NCI-H128 (cell line): ENCODE measurements around the gene RAPGEF4.

Experiments
- DNase-seq: peaks from one replicate; lab custom pipeline; 2025; ENCODE audit not compliant: unreplicated experiment; lab: John Stamatoyannopoulos, UW

The RAPGEF4 gene

GRCh38 chr2:172894689-172895387 lies 159.2 kb downstream of the RAPGEF4 start:
- DNase-seq: no peak

- no peak for DNase-seq
These were observed 161.0 kb downstream of the RAPGEF4 start for GRCh38 chr2:172896661-172897081.

DNA sequence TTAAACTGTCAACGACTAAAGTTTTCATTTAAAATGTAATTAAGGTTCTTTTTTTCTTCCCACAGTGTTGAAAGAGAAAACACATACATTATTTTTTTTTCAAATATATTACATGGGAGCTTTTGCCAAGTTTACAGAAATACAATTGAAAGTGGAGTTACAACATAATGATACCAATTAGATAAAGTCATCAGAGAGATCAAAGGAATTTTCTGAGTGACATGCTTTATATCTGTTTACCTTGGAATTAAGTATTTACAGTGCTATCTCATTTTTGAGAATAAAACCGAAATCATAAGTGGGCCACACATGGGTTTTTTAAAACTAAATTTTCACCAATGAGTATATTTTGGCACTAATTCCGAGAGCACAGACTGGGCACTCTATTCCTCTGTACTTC lies 165.2 kb downstream of the RAPGEF4 start:
- no peak for DNase-seq

GRCh38 chr2:172901913-172902312 lies 166.3 kb downstream of the RAPGEF4 start:
- DNase-seq: no peak

DNA sequence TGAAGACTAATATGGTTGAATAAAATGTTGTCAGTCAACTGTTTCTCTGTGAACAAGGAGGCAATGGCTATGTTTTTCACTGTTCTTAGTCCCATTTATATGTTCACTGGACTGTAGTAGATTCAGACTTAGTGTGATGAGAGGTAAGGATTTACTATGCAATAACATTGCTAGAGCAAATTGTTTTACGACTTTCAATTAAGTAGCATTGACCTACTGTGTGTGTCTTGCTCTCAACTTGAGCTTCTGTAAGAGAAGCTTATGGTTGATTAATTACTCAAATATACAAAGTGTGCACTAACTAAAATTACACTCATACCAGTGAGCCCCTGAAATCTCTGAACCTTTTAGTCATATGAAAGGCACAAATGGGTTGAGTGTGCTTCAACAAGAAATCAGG lies 168.6 kb downstream of the RAPGEF4 start:
- DNase-seq: no peak

DNA sequence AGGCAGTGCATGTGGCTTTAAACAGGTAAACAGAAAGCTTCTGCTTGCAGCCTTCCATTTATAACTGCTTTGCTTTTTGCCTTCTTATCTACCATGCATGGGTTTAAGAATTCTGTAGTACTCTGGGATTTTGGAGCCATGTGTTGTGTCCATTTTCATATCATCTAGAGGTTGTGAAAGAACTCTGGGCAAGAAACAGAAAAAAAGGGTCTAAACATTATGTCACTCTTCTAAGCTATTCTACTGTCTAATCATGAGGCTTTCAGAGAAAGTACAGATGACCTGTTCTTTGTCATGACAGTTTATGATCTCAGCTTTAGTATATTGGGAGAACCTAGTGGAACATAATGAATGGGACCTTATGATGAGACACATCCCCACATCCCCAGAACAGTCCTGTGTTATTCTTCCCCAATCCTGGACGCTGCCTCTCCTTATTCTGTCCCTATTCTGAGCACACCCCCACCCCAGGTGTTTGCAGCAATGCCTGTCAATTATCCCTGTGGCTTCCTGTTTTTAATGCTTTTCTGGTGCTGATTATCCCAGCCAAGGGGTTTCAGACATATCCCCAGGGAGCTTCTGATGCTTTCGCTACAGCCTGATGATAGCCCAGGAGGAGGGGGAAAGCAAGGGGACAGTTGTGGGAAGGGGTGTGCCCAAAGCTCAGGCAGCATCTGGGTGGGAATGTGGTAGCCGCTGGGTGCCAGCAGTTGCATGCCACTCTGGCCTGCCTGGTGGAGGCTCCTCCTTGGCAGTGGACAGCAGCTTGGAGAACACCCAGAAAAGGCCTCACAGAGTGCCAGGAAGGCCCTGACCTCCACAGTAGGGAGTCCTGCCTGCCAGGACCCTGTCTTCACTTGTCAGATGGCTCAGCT lies 170.5 kb downstream of the RAPGEF4 start:
- DNase-seq: no peak

- no peak for DNase-seq
These were observed 172.6 kb downstream of the RAPGEF4 start for GRCh38 chr2:172908275-172908674.

DNA sequence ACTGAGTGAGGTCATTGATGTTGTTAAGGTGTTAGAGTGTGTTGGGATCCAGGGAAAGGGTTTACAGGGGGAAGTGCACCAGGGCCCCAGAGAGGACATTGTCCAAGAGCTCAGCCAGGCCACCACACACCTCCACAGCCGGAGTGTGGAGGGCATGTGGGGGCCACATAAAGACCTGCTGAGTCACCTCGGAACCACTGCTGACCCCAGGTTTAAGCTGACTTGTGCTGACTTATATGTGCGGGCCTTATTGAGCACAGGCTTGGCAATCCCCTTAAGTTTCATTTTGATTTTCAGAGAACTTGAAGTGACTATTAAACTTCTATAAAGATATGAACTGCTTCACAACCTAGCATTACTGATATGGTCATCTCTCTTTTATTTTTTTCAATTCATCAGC lies 173.8 kb downstream of the RAPGEF4 start:
- no peak for DNase-seq

DNA sequence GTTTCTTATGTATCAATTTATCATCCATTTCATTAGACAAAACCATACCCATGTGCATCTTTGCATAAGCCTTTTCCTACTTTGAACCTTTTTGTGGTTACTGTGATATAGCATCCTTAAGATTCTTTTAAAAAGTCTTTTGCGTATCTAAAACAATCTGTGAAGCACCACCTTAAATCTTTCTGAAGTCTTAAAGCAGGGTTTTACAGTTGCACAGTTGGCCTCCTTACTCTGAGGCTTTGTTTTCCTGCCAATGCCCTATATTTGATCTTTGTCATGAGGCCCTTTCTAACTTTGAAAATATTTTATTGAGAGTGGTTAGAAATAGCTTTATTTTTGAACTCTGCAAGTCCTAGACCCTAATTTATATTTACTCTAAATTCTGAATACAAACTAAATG lies 176.6 kb downstream of the RAPGEF4 start:
- DNase-seq: no peak

GRCh38 chr2:172914341-172915008 lies 178.8 kb downstream of the RAPGEF4 start:
- DNase-seq: no peak

DNA sequence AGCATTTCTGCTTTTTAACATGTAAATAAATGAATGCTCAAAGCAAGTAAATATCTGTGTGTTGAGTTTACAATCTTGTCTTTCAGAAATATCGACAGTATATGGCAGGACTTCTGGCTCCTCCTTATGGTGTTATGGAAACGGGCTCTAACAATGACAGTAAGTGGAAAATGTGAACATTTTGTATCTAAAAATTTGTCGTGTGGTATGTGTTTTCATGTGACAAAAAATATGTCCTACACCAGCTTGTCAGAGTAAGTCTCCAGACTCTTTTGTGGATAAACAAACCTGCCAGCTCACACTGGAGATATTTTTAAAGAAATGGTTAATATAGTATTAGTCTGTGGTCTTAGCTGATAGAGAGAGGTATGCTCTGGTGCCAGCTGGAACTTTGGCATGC lies 182.1 kb downstream of the RAPGEF4 start:
- DNase-seq: no peak

DNA sequence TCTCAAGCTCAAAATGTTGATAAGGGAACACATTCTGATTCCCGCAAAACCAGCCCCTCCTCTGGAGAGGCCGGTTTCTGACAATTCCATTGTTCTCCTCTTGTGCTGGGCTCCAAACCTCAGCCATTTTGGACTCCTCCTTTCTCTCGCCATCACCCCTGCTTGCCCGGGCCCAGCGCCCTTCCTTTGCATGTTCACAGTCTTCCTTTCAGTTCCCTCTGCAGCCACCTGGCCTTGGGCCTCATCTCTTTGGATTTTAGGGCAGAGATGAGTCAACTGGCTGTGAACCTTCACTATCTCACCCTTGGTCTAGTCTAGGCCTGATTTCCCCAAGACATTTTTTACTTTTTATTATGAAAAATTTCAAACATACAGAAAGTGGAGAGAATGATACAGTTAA lies 184.1 kb downstream of the RAPGEF4 start:
- DNase-seq: no peak

DNA sequence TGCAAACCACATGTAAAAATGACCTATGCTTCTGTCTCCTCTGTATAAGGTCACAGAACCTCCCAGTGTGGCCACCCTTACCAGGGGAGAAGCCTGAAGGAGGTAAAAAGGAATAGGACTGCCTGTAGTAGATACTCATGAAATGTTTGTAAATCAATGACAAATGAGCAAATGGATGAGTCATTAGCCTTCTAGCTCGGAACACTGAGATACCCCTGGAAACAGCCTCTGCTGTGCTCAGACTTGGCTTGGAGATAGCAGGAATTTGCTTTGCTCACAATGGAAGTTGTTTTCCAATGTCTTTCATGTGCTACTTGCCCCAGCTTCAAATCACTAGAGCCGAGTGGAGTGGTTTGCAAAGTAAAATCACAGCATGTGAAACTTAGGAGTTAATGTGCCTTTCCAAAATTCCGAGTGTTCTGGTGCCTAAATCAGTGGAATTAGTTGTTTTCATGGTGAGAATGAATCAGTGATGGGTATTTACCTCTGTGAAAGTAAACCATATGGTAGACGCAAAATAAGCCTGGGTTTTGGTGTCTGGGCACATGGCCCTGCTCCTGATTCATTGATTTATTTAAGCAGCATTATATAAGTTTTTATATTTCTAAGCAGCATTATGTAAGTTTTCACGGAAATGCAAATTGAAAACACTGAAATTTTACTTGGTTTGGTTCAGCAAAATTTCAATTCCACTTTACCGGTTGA lies 186.0 kb downstream of the RAPGEF4 start:
- no peak for DNase-seq

- no peak for DNase-seq
These were observed 186.7 kb downstream of the RAPGEF4 start for GRCh38 chr2:172922306-172922705.

DNA sequence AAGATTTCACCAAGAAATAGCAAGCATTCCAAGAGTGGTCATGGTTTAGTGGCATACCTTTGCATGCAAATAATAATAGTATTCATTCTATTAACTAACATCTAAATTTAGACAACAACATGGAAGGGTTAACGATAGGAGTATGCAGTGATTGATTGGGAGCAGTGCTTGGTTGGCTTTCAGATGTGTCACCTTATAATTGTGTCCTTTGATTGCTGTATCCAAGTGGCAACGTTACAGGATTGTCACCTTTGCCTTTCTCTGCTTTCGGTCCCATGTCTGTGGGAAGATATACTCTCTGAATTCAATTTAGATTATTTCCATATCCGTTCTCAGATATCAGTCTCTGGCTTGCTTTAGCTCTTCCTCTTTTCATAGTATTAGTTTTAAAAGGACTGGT lies 187.2 kb downstream of the RAPGEF4 start:
- no peak for DNase-seq

GRCh38 chr2:172924097-172924660 lies 188.5 kb downstream of the RAPGEF4 start:
- no peak for DNase-seq

DNA sequence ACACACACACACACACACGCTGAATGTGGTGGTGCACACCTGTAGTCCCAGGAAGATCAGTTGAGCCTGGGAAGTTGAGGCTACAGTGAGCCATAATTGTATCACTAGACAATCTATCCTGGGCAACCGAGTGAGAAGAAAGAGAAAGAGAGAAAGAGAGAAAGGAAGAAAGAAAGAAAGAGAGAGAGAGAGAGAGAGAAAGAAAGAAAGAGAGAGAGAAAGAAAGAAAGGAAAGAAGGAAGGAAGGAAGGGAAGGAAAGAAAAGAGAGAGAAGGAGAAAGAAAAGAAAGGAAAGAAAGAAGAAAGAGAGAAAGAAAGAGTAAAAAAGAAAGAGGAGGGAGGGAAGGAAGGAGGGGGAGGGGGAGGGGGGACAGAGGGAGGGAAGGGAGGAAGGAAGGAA lies 190.0 kb downstream of the RAPGEF4 start:
- DNase-seq: no peak

- no peak for DNase-seq
These were observed 191.4 kb downstream of the RAPGEF4 start for GRCh38 chr2:172926785-172927640.

GRCh38 chr2:172927641-172928357 lies 192.2 kb downstream of the RAPGEF4 start:
- DNase-seq: no peak
